Stimulated activated CD4-positive, alpha-beta T cell treated with anti-CD3 and anti-CD28 coated beads, Interleukin-15, amount 100 ng/mL, for 24 hours (primary cell): Measurements from ENCODE around the gene SLC47A2.

ENCODE experiments used
- DNase-seq: peaks from one replicate; pipeline ENCODE4 v3.0.0-alpha.2; 2020

The SLC47A2 gene

DNA sequence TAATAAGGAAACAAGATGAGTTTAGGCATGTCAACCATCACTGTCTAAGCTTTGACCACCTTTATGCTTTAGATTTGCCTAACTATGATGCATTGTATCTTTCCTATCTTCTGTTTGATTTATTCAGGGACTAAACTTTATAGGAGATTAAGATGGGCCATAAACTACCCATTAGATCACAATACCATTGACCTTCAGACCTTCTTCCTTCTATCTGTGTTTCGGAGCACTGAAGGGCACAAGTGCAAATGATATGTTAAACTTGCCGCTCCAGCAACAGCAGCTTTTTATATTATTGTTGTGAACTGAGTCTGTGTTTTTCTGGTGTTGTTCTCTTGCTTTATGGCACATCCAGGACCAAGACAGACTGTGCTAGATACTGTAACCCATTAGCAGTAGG lies 84.5 kb downstream of the SLC47A2 start:
- DNase-seq: no peak

- no peak for DNase-seq
Observed at GRCh38 chr17:19630661-19631060, 85.7 kb downstream of the SLC47A2 start.

DNA sequence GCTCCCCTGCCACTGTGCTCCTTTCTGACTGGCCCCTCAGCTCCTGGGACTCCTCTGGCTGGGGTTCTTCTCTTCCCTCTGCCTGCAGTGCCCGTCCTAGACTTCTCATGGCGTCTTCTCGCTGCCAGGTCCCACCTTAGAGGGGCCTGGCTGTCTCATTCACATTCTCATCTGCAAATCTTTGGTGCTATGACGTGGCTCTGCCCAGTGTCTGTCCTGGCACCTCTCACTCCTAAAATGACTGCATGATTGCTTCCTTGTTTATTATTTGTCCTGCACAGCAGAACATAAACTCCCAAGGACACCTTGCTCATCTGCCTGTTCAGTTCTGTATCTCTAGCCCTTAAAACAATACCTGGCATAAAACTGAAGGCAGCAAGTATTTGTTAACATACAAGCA lies 86.3 kb downstream of the SLC47A2 start:
- DNase-seq: no peak

DNA sequence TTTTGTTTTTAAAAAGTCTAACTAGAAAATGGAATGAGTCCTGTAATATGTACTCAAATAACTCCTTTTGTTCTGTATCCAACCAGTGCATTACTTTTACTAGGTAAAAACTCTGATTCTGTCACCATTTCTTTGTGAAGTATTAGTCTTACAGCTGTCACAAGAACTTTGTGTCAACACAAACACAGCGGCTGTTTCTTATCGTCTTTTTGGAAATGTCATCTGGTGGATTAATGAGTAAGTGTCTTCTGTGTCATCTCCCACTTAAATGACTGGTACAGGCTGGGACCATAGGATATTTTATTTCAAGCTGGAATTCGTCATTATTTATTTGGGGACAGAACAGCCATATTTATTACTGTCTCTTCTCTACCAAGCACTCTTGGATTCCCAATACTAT lies 86.9 kb downstream of the SLC47A2 start:
- DNase-seq: no peak
